ENCODE data around the gene FANCE. TPM values are rescaled to one million over a fixed set of nuclear protein-coding genes. Genes with fewer than 3 reads are reported as not detected.

Gene FANCE
- 19.2 TPM for polyA plus RNA-seq (2012; ENCODE audit: insufficient read length, low read depth)

GRCh38 chr6:35452183-35453090, at the start of gene FANCE:
Gene FANCE, plus strand, starts transcription at chr6:35452338. Its CDS starts 208 bp downstream, at chr6:35452546.
- TF ChIP-seq SIN3A (IDR thresholded peaks at IDR 0.05; ENCODE audit: borderline replicate concordance, insufficient read depth, low read length) (no peak), POLR2AphosphoS5 (IDR thresholded peaks at IDR 0.05; ENCODE audit: low read depth, low read length) (peak; percentile 63), TAF1 (IDR thresholded peaks at IDR 0.05; ENCODE audit: borderline replicate concordance, insufficient read depth, low read length) (no peak), FOXP2 (optimal IDR thresholded peaks at IDR 0.05; ENCODE audit: borderline replicate concordance, extremely low read depth, extremely low read length, insufficient read depth) (peak; percentile 77)

- TF ChIP-seq POLR2AphosphoS5 (IDR thresholded peaks at IDR 0.05; ENCODE audit: low read depth, low read length), result no peak
- TF ChIP-seq TAF1 (IDR thresholded peaks at IDR 0.05; ENCODE audit: borderline replicate concordance, insufficient read depth, low read length), result no peak
- TF ChIP-seq REST (IDR thresholded peaks at IDR 0.05; ENCODE audit: insufficient read depth in 1 of 2, low read depth in 2 of 2, low read length in 2 of 2), result no peak
- TF ChIP-seq FOXP2 (optimal IDR thresholded peaks at IDR 0.05; ENCODE audit: borderline replicate concordance, extremely low read depth, extremely low read length, insufficient read depth), result no peak
- no peak for TF ChIP-seq SIN3A (IDR thresholded peaks at IDR 0.05; ENCODE audit: borderline replicate concordance, insufficient read depth, low read length)
These were observed 49.3 kb upstream of the FANCE start for GRCh38 chr6:35402856-35403191.

GRCh38 chr6:35403544-35404442, 48.3 kb upstream of the FANCE start:
- no peak for TF ChIP-seq POLR2AphosphoS5 (IDR thresholded peaks at IDR 0.05; ENCODE audit: low read depth, low read length)
- no peak for TF ChIP-seq TAF1 (IDR thresholded peaks at IDR 0.05; ENCODE audit: borderline replicate concordance, insufficient read depth, low read length)
- no peak for TF ChIP-seq REST (IDR thresholded peaks at IDR 0.05; ENCODE audit: insufficient read depth in 1 of 2, low read depth in 2 of 2, low read length in 2 of 2)
- no peak for TF ChIP-seq FOXP2 (optimal IDR thresholded peaks at IDR 0.05; ENCODE audit: borderline replicate concordance, extremely low read depth, extremely low read length, insufficient read depth)
- TF ChIP-seq SIN3A (IDR thresholded peaks at IDR 0.05; ENCODE audit: borderline replicate concordance, insufficient read depth, low read length), result no peak

GRCh38 chr6:35406711-35407485, 45.2 kb upstream of the FANCE start:
- TF ChIP-seq REST (IDR thresholded peaks at IDR 0.05; ENCODE audit: insufficient read depth in 1 of 2, low read depth in 2 of 2, low read length in 2 of 2) (no peak), POLR2AphosphoS5 (IDR thresholded peaks at IDR 0.05; ENCODE audit: low read depth, low read length) (no peak), SIN3A (IDR thresholded peaks at IDR 0.05; ENCODE audit: borderline replicate concordance, insufficient read depth, low read length) (no peak), FOXP2 (optimal IDR thresholded peaks at IDR 0.05; ENCODE audit: borderline replicate concordance, extremely low read depth, extremely low read length, insufficient read depth) (no peak), TAF1 (IDR thresholded peaks at IDR 0.05; ENCODE audit: borderline replicate concordance, insufficient read depth, low read length) (no peak)
